Measurements from ENCODE around the gene KAT2B.

- TF ChIP-seq, protein P1, sequence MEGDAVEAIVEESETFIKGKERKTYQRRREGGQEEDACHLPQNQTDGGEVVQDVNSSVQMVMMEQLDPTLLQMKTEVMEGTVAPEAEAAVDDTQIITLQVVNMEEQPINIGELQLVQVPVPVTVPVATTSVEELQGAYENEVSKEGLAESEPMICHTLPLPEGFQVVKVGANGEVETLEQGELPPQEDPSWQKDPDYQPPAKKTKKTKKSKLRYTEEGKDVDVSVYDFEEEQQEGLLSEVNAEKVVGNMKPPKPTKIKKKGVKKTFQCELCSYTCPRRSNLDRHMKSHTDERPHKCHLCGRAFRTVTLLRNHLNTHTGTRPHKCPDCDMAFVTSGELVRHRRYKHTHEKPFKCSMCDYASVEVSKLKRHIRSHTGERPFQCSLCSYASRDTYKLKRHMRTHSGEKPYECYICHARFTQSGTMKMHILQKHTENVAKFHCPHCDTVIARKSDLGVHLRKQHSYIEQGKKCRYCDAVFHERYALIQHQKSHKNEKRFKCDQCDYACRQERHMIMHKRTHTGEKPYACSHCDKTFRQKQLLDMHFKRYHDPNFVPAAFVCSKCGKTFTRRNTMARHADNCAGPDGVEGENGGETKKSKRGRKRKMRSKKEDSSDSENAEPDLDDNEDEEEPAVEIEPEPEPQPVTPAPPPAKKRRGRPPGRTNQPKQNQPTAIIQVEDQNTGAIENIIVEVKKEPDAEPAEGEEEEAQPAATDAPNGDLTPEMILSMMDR (IDR thresholded peaks at IDR 0.05 in 8 of 11, conservative IDR thresholded peaks at IDR 0.05 in 3 of 11) = no peak
- TF ChIP-seq POLR2AphosphoS5 (IDR thresholded peaks at IDR 0.05) (no peak), POLR2A (IDR thresholded peaks at IDR 0.05) (no peak)
Observed at GRCh38 chr3:20078194-20078714, 38.0 kb downstream of the KAT2B start.
